Activated CD4-positive, alpha-beta T cell treated with anti-CD3 and anti-CD28 coated beads, Interleukin-2, Interleukin-4, amounts not matched to agents 100 ng/mL and 50 ng/mL, durations not matched to agents 16 hours and 8 hours (primary cell): Measurements from ENCODE around the gene CNGB1.
A peak's percentile ranks its signal among the peaks of the same experiment; 100 is the strongest.
"Not testable (repeated sequence)": the region's sequence is repeated elsewhere in the genome, so short reads cannot be mapped to it uniquely, and the experiment has no call there.

Experiments used
- DNase-seq: peaks from one replicate; pipeline ENCODE4 v3.0.0-alpha.2; 2020; ENCODE audit warnings: low spot score

CNGB1 gene

GRCh38 chr16:57970970-57971369 is at the start of gene CNGB1:
Gene CNGB1 (minus strand): TSS chr16:57971128. CDS start chr16:57967286, 3,842 bp downstream.
- DNase-seq, result no peak

- DNase-seq, result no peak
Observed at GRCh38 chr16:58019866-58020538, 49.1 kb upstream of the CNGB1 start.

- no peak for DNase-seq
Observed at GRCh38 chr16:58018803-58019202, 47.9 kb upstream of the CNGB1 start.

- no peak for DNase-seq
Observed at GRCh38 chr16:58016840-58017446, 46.0 kb upstream of the CNGB1 start.

GRCh38 chr16:58013201-58013956 is 42.5 kb upstream of the CNGB1 start:
- no peak for DNase-seq

- DNase-seq, result no peak
Observed at GRCh38 chr16:58012481-58012880, 41.6 kb upstream of the CNGB1 start.

GRCh38 chr16:58011652-58012051 is 40.7 kb upstream of the CNGB1 start:
- no peak for DNase-seq

- no peak for DNase-seq
Observed at GRCh38 chr16:58010886-58011285, 40.0 kb upstream of the CNGB1 start.

- DNase-seq, result no peak
Observed at GRCh38 chr16:58009856-58010416, 39.0 kb upstream of the CNGB1 start.

GRCh38 chr16:58004736-58005135 is 33.8 kb upstream of the CNGB1 start:
- not testable (repeated sequence) for DNase-seq

GRCh38 chr16:58002936-58003335 is 32.0 kb upstream of the CNGB1 start:
- DNase-seq, result no peak

GRCh38 chr16:58002416-58002800 is 31.5 kb upstream of the CNGB1 start:
- no peak for DNase-seq

- no peak for DNase-seq
Observed at GRCh38 chr16:58001781-58002415, 31.0 kb upstream of the CNGB1 start.

GRCh38 chr16:58000706-58001676 is 30.1 kb upstream of the CNGB1 start, which contains the start of gene USB1:
Gene USB1 (plus strand): TSS chr16:58001407. CDS start chr16:58001484, 77 bp downstream.
- peak; percentile 85 for DNase-seq

- DNase-seq, result no peak
Observed at GRCh38 chr16:57999971-58000705, 29.2 kb upstream of the CNGB1 start, which contains the start of gene ZNF319. Gene ZNF319 (minus strand): TSS chr16:58000672. CDS start chr16:57998265, 2,407 bp downstream.

- peak; percentile 39 for DNase-seq
Observed at GRCh38 chr16:57999366-57999970, 28.5 kb upstream of the CNGB1 start.

- DNase-seq, result no peak
Observed at GRCh38 chr16:57998992-57999365, 28.1 kb upstream of the CNGB1 start.

GRCh38 chr16:57998486-57998885 is 27.6 kb upstream of the CNGB1 start:
- DNase-seq, result peak; percentile 78

- DNase-seq, result no peak
Observed at GRCh38 chr16:57997528-57998265, 26.8 kb upstream of the CNGB1 start.
